Measurements from ENCODE around the gene ARHGAP27. TPM values are rescaled to one million over a fixed set of nuclear protein-coding genes. Genes with fewer than 3 reads are reported as not detected.
A peak's percentile ranks its signal among the peaks of the same experiment; 100 is the strongest.

The ARHGAP27 gene
- total RNA-seq, 1 experiment from 2014 or later = 12.9 TPM

DNA sequence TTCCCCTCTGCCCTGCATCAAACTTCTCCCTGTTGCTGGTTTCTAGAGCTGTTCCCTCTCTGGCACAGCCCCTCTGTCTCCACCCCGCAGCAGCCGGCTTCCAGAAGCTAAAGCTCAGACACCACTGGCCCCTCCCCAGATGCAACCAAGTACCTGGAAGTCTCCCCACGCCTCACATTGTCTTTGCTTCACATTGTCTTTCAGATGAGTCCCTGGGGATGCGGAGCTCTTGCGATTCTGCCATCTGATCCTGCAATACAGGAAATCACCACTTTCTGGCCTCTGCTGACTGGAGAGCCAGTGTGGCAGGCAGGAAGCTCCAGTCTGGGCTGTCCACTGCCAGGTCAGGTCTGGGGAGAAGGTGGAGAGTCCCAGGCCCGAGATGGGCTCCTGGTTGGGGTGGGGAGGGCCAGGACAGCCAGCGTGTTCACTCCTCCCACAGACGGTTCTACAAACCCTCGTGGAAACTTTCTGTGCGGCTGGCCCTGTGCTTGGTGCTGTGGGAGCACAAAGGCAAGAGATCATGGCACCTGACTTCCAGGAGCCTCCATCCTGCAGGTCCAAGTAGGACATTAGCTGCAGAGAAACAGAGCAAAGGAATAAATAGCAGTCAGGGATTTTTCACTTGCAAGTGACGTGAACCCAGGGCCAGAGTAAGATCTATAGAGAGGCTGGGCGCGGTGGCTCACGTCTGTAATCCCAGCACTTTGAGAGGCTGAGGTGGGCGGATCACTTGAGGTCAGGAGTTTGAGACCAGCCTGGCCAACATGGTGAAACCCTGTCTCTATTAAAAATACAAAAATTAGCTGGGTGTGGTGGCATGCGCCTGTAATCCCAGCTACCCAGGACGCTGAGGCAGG lies 67.9 kb downstream of the ARHGAP27 start (continued):
- TF ChIP-seq, protein P1, sequence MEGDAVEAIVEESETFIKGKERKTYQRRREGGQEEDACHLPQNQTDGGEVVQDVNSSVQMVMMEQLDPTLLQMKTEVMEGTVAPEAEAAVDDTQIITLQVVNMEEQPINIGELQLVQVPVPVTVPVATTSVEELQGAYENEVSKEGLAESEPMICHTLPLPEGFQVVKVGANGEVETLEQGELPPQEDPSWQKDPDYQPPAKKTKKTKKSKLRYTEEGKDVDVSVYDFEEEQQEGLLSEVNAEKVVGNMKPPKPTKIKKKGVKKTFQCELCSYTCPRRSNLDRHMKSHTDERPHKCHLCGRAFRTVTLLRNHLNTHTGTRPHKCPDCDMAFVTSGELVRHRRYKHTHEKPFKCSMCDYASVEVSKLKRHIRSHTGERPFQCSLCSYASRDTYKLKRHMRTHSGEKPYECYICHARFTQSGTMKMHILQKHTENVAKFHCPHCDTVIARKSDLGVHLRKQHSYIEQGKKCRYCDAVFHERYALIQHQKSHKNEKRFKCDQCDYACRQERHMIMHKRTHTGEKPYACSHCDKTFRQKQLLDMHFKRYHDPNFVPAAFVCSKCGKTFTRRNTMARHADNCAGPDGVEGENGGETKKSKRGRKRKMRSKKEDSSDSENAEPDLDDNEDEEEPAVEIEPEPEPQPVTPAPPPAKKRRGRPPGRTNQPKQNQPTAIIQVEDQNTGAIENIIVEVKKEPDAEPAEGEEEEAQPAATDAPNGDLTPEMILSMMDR (IDR thresholded peaks at IDR 0.05) = no peak
- TF ChIP-seq RORB (CRISPR knock-in tag; IDR thresholded peaks at IDR 0.05) = no peak
- TF ChIP-seq ELF4 (CRISPR knock-in tag; IDR thresholded peaks at IDR 0.05; ENCODE audit: low read depth) = no peak
- TF ChIP-seq E2F4 (CRISPR knock-in tag; IDR thresholded peaks at IDR 0.05; ENCODE audit: borderline replicate concordance, low read depth) = no peak
- TF ChIP-seq FOXK1 (CRISPR knock-in tag; IDR thresholded peaks at IDR 0.05) = no peak
- no peak for TF ChIP-seq ATF3 (CRISPR knock-in tag; conservative IDR thresholded peaks at IDR 0.05)
- no peak for TF ChIP-seq MLX (CRISPR knock-in tag; IDR thresholded peaks at IDR 0.05)
- TF ChIP-seq, protein P2, sequence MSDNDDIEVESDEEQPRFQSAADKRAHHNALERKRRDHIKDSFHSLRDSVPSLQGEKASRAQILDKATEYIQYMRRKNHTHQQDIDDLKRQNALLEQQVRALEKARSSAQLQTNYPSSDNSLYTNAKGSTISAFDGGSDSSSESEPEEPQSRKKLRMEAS (CRISPR knock-in tag; IDR thresholded peaks at IDR 0.05) = peak; percentile 54; the same call in 1 of the 2 replicates
- TF ChIP-seq SP1 (CRISPR knock-in tag; conservative IDR thresholded peaks at IDR 0.05) = peak; percentile 56; the same call in 1 of the 2 replicates
- no peak for TF ChIP-seq OVOL2 (CRISPR knock-in tag; IDR thresholded peaks at IDR 0.05; ENCODE audit: borderline replicate concordance)
- no peak for TF ChIP-seq ATF1 (CRISPR knock-in tag; IDR thresholded peaks at IDR 0.05)
- TF ChIP-seq ZNF416 (CRISPR knock-in tag; IDR thresholded peaks at IDR 0.05) = no peak
- 0 out of 2 replicates have a peak, but pooled peaks have one; percentile 46 for TF ChIP-seq NR3C1 (CRISPR knock-in tag; conservative IDR thresholded peaks at IDR 0.05; ENCODE audit: low read depth)
- no peak for TF ChIP-seq PREB (CRISPR knock-in tag; IDR thresholded peaks at IDR 0.05; ENCODE audit: borderline replicate concordance)
- no peak for TF ChIP-seq ZNF671 (CRISPR knock-in tag; IDR thresholded peaks at IDR 0.05)
- no peak for TF ChIP-seq GABPB1 (CRISPR knock-in tag; IDR thresholded peaks at IDR 0.05)
- TF ChIP-seq ZNF219 (CRISPR knock-in tag; IDR thresholded peaks at IDR 0.05; ENCODE audit: borderline replicate concordance) = no peak
- no peak for TF ChIP-seq JAZF1 (CRISPR knock-in tag; IDR thresholded peaks at IDR 0.05)
- TF ChIP-seq SMAD3 (CRISPR knock-in tag; IDR thresholded peaks at IDR 0.05; ENCODE audit: borderline replicate concordance) = no peak
- no peak for TF ChIP-seq KAT7 (CRISPR knock-in tag; IDR thresholded peaks at IDR 0.05; ENCODE audit: borderline replicate concordance)
- no peak for TF ChIP-seq TP53 (CRISPR knock-in tag; IDR thresholded peaks at IDR 0.05)
- no peak for TF ChIP-seq ATF6 (CRISPR knock-in tag; IDR thresholded peaks at IDR 0.05)
- TF ChIP-seq EMX1 (CRISPR knock-in tag; IDR thresholded peaks at IDR 0.05) = no peak
- no peak for TF ChIP-seq MYBL2 (CRISPR knock-in tag; IDR thresholded peaks at IDR 0.05)
- no peak for TF ChIP-seq MXD4 (CRISPR knock-in tag; IDR thresholded peaks at IDR 0.05; ENCODE audit: borderline replicate concordance)
- no peak for TF ChIP-seq ESRRA (CRISPR knock-in tag; IDR thresholded peaks at IDR 0.05; ENCODE audit: borderline replicate concordance)
- TF ChIP-seq, protein P3, sequence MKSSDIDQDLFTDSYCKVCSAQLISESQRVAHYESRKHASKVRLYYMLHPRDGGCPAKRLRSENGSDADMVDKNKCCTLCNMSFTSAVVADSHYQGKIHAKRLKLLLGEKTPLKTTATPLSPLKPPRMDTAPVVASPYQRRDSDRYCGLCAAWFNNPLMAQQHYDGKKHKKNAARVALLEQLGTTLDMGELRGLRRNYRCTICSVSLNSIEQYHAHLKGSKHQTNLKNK (CRISPR knock-in tag; IDR thresholded peaks at IDR 0.05) = no peak
- TF ChIP-seq ZNF423 (CRISPR knock-in tag; IDR thresholded peaks at IDR 0.05) = no peak

Measured in WTC11 (cell line).